Adipocyte (in vitro differentiated cells): ENCODE data around the gene TMEM207.
A peak's percentile ranks its signal among the peaks of the same experiment; 100 is the strongest.

Source experiments
- DNase-seq: peaks from one replicate; pipeline ENCODE4 v3.0.0-alpha.2; 2015; ENCODE audit warnings: low read depth
- H3K27me3 ChIP-seq: replicated peaks from 2 replicates; pipeline ENCODE4 v1.7.0; 2013; ENCODE audit warnings: mild to moderate bottlenecking, low read length, moderate library complexity; ENCODE audit not compliant: control insufficient read depth, insufficient read depth
- H3K36me3 ChIP-seq: 2 replicates; pipeline ENCODE4 v1.7.0; 2013; ENCODE audit warnings: low read length, mild to moderate bottlenecking, moderate library complexity; ENCODE audit not compliant: control insufficient read depth, insufficient read depth, severe bottlenecking
- H3K4me1 ChIP-seq: 2 replicates; pipeline ENCODE4 v1.7.0; 2013; ENCODE audit warnings: mild to moderate bottlenecking, low read length, moderate library complexity; ENCODE audit not compliant: control insufficient read depth, insufficient read depth
- H3K4me3 ChIP-seq: 2 replicates; pipeline ENCODE4 v1.7.0; 2013; ENCODE audit warnings: mild to moderate bottlenecking, low read length, moderate library complexity
- H3K9ac ChIP-seq: 2 replicates; pipeline ENCODE4 v1.7.0; 2013; ENCODE audit warnings: mild to moderate bottlenecking, low read length, moderate library complexity
- H3K9me3 ChIP-seq: 2 replicates; pipeline ENCODE4 v1.7.0; 2013; ENCODE audit warnings: mild to moderate bottlenecking, low read length, moderate library complexity; ENCODE audit not compliant: control insufficient read depth

TMEM207 gene

GRCh38 chr3:190449801-190450200 lies at the start of gene TMEM207:
TMEM207 (minus strand) TSS chr3:190449901; CDS start chr3:190449809, 92 bp downstream.
- H3K4me1 ChIP-seq: peaks cover 6% of the 10 kb centered on the region
- no peaks in the 10 kb centered on the region for H3K36me3 ChIP-seq
- H3K9me3 ChIP-seq: no peaks in the 10 kb centered on the region
- no peak for DNase-seq
- no peak within 1 kb of the TSS for H3K4me3 ChIP-seq
- H3K27me3 ChIP-seq: no peaks in the 10 kb centered on the region
- H3K9ac ChIP-seq: no peak within 1 kb of the TSS

- H3K4me1 ChIP-seq: peaks cover 27% of the 10 kb centered on the region
- no peak overlapping the region for H3K4me3 ChIP-seq
- no peaks in the 10 kb centered on the region for H3K36me3 ChIP-seq
- DNase-seq: no peak
- no peaks in the 10 kb centered on the region for H3K9me3 ChIP-seq
- no peaks in the 10 kb centered on the region for H3K27me3 ChIP-seq
- H3K9ac ChIP-seq: no peak overlapping the region
These were observed 49.4 kb upstream of the TMEM207 start for GRCh38 chr3:190499122-190499521.

DNA sequence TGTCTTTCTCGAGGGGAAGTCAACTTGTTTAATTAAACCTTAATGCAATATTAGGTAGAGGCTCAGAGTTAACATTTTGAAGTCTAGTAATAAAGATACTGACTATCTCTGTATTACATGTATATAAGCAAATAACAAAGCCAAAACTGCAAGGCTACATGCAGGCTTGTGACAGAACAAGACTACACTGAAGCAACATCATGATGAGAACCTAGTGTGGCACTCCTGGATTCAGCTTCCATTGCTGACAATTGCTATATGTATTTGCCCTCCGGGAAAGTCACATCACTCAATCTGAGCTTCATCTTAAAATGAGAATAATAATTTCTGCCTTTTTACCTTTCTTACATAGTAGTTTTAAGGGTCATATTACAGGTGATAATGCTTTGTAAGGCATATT lies 48.6 kb upstream of the TMEM207 start:
- H3K27me3 ChIP-seq: no peaks in the 10 kb centered on the region
- peaks cover 27% of the 10 kb centered on the region for H3K4me1 ChIP-seq
- H3K4me3 ChIP-seq: no peak overlapping the region
- no peak for DNase-seq
- no peak overlapping the region for H3K9ac ChIP-seq
- no peaks in the 10 kb centered on the region for H3K36me3 ChIP-seq
- no peaks in the 10 kb centered on the region for H3K9me3 ChIP-seq

GRCh38 chr3:190497811-190498210 lies 48.1 kb upstream of the TMEM207 start:
- Histone ChIP-seq H3K4me1 (peaks cover 27% of the 10 kb centered on the region), H3K4me3 (no peak overlapping the region)
- no peak for DNase-seq

GRCh38 chr3:190496859-190497258 lies 47.2 kb upstream of the TMEM207 start:
- H3K4me3 ChIP-seq: no peak overlapping the region
- no peak for DNase-seq
- H3K9me3 ChIP-seq: no peaks in the 10 kb centered on the region
- H3K27me3 ChIP-seq: no peaks in the 10 kb centered on the region
- H3K36me3 ChIP-seq: no peaks in the 10 kb centered on the region
- peaks cover 27% of the 10 kb centered on the region for H3K4me1 ChIP-seq
- no peak overlapping the region for H3K9ac ChIP-seq

More at GRCh38 chr3:190497811-190498210, 48.1 kb upstream of the TMEM207 start:
- no peaks in the 10 kb centered on the region for H3K27me3 ChIP-seq
- no peak overlapping the region for H3K9ac ChIP-seq
- no peaks in the 10 kb centered on the region for H3K36me3 ChIP-seq
- no peaks in the 10 kb centered on the region for H3K9me3 ChIP-seq

DNA sequence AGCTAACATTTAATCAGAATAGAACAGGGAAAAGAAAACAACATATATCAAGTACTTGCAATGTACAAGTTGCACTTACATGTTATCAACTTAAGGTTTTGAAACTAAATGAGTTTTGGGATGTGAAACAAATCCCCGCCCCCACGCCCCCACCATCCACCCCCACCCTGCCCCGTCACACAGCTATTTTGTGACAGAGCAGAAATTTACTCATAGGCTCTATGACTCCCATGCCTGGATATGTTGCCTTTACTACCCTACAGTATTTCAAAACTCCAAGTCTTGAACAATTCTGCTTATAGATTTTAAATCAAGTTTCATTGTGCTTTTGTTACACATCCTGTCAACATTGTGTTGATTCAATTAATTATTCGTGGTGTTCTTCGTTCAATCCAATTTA lies 46.1 kb upstream of the TMEM207 start:
- no peaks in the 10 kb centered on the region for H3K36me3 ChIP-seq
- DNase-seq: peak; percentile 26
- H3K4me1 ChIP-seq: peaks cover 27% of the 10 kb centered on the region
- H3K4me3 ChIP-seq: no peak overlapping the region
- H3K9ac ChIP-seq: no peak overlapping the region
- H3K9me3 ChIP-seq: no peaks in the 10 kb centered on the region
- no peaks in the 10 kb centered on the region for H3K27me3 ChIP-seq

DNA sequence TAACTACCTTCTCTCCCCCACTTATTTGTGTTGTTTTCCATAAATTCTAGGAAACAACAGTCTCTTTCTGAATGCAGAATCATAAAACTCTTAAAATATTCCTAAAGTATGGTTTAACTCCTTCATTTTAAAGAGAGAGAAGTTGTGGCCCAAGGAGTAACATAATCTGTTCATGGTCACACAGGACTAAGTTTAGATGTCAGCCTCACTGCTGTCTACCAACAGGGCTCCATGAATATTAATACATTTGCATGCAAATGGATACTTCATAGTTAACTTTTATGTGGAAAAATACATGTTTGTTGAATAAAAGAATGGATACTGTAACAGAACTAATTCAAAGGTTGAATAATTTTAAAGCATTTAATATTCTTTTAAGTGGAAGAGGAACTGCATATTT lies 45.7 kb upstream of the TMEM207 start:
- no peaks in the 10 kb centered on the region for H3K9me3 ChIP-seq
- peaks cover 27% of the 10 kb centered on the region for H3K4me1 ChIP-seq
- H3K36me3 ChIP-seq: no peaks in the 10 kb centered on the region
- H3K4me3 ChIP-seq: no peak overlapping the region
- no peak overlapping the region for H3K9ac ChIP-seq
- no peak for DNase-seq
- H3K27me3 ChIP-seq: no peaks in the 10 kb centered on the region

GRCh38 chr3:190494907-190495306 lies 45.2 kb upstream of the TMEM207 start:
- H3K4me1 ChIP-seq: peaks cover 27% of the 10 kb centered on the region
- H3K4me3 ChIP-seq: no peak overlapping the region
- H3K9me3 ChIP-seq: no peaks in the 10 kb centered on the region
- no peaks in the 10 kb centered on the region for H3K36me3 ChIP-seq
- no peak for DNase-seq
- H3K27me3 ChIP-seq: no peaks in the 10 kb centered on the region
- no peak overlapping the region for H3K9ac ChIP-seq

GRCh38 chr3:190492966-190493365 lies 43.3 kb upstream of the TMEM207 start:
- Histone ChIP-seq H3K36me3 (no peaks in the 10 kb centered on the region), H3K9ac (no peak overlapping the region), H3K27me3 (no peaks in the 10 kb centered on the region), H3K9me3 (no peaks in the 10 kb centered on the region), H3K4me1 (peaks cover 27% of the 10 kb centered on the region), H3K4me3 (no peak overlapping the region)
- DNase-seq: no peak

- DNase-seq: no peak
These were observed 42.4 kb upstream of the TMEM207 start for GRCh38 chr3:190492129-190492528.

DNA sequence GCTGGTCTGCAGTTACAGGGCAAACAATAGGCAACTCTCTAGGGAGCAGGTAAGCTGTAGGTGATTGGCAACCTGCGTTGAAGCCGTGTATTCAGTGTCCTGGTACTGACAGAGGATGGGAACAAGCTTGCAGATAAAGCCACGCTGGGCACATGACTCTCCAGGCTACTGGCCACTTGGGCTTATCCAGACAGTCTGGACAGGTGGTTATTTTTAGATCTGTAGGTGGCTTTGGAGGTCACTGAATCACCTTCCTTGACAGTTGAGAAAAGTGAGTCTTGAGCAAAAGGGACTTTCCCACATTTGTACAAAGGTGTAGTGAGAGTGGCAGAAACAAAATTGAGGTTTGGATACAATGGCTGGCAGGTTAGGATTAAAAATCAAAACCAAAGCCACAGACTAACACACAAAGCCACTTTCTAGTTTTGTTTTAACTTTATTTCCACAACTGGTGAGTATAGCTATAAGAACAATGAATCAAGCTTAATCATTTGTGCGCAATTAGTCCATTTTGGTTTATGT lies 41.9 kb upstream of the TMEM207 start:
- H3K36me3 ChIP-seq: no peaks in the 10 kb centered on the region
- no peak for DNase-seq

More at GRCh38 chr3:190492129-190492528, 42.4 kb upstream of the TMEM207 start:
- no peaks in the 10 kb centered on the region for H3K36me3 ChIP-seq
- no peak overlapping the region for H3K4me3 ChIP-seq
- H3K27me3 ChIP-seq: no peaks in the 10 kb centered on the region
- H3K9ac ChIP-seq: no peak overlapping the region
- H3K9me3 ChIP-seq: no peaks in the 10 kb centered on the region
- H3K4me1 ChIP-seq: peaks cover 25% of the 10 kb centered on the region

More for the DNA sequence above, 41.9 kb upstream of the TMEM207 start:
- no peak overlapping the region for H3K4me3 ChIP-seq
- H3K9me3 ChIP-seq: no peaks in the 10 kb centered on the region
- H3K9ac ChIP-seq: no peak overlapping the region
- H3K4me1 ChIP-seq: peaks cover 20% of the 10 kb centered on the region
- H3K27me3 ChIP-seq: no peaks in the 10 kb centered on the region
